HEK293 (cell line): ENCODE results near the gene BIK.
A peak's percentile ranks its signal among the peaks of the same experiment; 100 is the strongest.

Experiments used
- BCL11A ChIP-seq: fragments of 450-650 bp; formaldehyde crosslinking; IDR thresholded peaks from 2 replicates; pipeline ENCODE4 v1.5.1; 2016; ENCODE audit warnings: low read depth, missing biosample characterization, missing genetic modification characterization
- CTCF ChIP-seq: fragments of 450-650 bp; formaldehyde crosslinking; IDR thresholded peaks from 2 replicates; pipeline ENCODE4 v1.5.1; 2016; ENCODE audit warnings: missing biosample characterization, missing genetic modification characterization
- HOXA7 ChIP-seq: sonication (generic); formaldehyde crosslinking; IDR thresholded peaks from 2 replicates; pipeline ENCODE4 v1.8.1; 2022; ENCODE audit warnings: missing genetic modification reagents, borderline replicate concordance
- PRDM1 ChIP-seq: fragments of 450-650 bp; formaldehyde crosslinking; IDR thresholded peaks from 2 replicates; pipeline ENCODE4; 2016; ENCODE audit warnings: missing biosample characterization, missing genetic modification characterization
- YY1 ChIP-seq: fragments of 450-650 bp; formaldehyde crosslinking; IDR thresholded peaks from 2 replicates; pipeline ENCODE4 v1.5.1; 2018; ENCODE audit warnings: missing biosample characterization, missing genetic modification characterization
- ZNF10 ChIP-seq: fragments of 450-650 bp; formaldehyde crosslinking; IDR thresholded peaks from 2 replicates; pipeline ENCODE4 v1.5.1; 2017; ENCODE audit warnings: missing biosample characterization, missing genetic modification characterization
- ZNF146 ChIP-seq: fragments of 450-650 bp; formaldehyde crosslinking; IDR thresholded peaks from 2 replicates; pipeline ENCODE4 v1.5.1; 2016; ENCODE audit warnings: missing biosample characterization, missing genetic modification characterization
- ZNF24 ChIP-seq: fragments of 450-650 bp; formaldehyde crosslinking; IDR thresholded peaks from 2 replicates; pipeline ENCODE4 v1.5.1; 2016; ENCODE audit warnings: missing biosample characterization, missing genetic modification characterization
- ZNF639 ChIP-seq: fragments of 450-650 bp; formaldehyde crosslinking; IDR thresholded peaks from 2 replicates; pipeline ENCODE4 v1.5.1; 2016; ENCODE audit warnings: missing biosample characterization, missing genetic modification characterization
- ZNF704 ChIP-seq: fragments of 450-650 bp; formaldehyde crosslinking; IDR thresholded peaks from 2 replicates; pipeline ENCODE4 v1.5.1; 2016; ENCODE audit warnings: missing biosample characterization, missing genetic modification characterization
- ZSCAN23 ChIP-seq: fragments of 450-650 bp; formaldehyde crosslinking; IDR thresholded peaks from 2 replicates; pipeline ENCODE4 v1.5.1; 2016; ENCODE audit warnings: missing biosample characterization, missing genetic modification characterization

- TF ChIP-seq BCL11A (tag by site-specific recombination) (no peak), CTCF (tag by site-specific recombination) (no peak), PRDM1 (tag by site-specific recombination) (no peak), ZNF704 (tag by site-specific recombination) (no peak), ZNF10 (tag by site-specific recombination) (no peak), HOXA7 (CRISPR knock-in tag) (no peak), YY1 (tag by site-specific recombination) (peak; percentile 35; the same call in 1 of the 2 replicates), ZNF639 (tag by site-specific recombination) (no peak), ZSCAN23 (no peak), ZNF146 (no peak), ZNF24 (tag by site-specific recombination) (no peak)
Observed at GRCh38 chr22:43110927-43111623, 525 bp downstream of the BIK start.
